Left renal cortex interstitium (tissue), 4 donors: ENCODE results near the gene CDH20. TPM values are rescaled to one million over a fixed set of nuclear protein-coding genes. Genes with fewer than 3 reads are reported as not detected.

Experiments
- DNase-seq, 4 donors: peaks; one replicate each; pipeline ENCODE4 v3.0.0-alpha.2; 2013; ENCODE audit warnings: low read depth in 4 of 4, low spot score in 2 of 4, missing footprints in 1 of 4
- polyA plus RNA-seq, 4 donors: library from polyadenylated mRNA; unstranded; fragments of 120-200 nt; gene quantifications; one replicate each; pipeline ENCODE4 v1.2.1, GENCODE V29; 2013; ENCODE audit not compliant: insufficient read length in 4 of 4

CDH20 gene
- polyA plus RNA-seq, result 1 to 10 TPM; 3.0 to 4.2 (median 3.9) TPM

DNA sequence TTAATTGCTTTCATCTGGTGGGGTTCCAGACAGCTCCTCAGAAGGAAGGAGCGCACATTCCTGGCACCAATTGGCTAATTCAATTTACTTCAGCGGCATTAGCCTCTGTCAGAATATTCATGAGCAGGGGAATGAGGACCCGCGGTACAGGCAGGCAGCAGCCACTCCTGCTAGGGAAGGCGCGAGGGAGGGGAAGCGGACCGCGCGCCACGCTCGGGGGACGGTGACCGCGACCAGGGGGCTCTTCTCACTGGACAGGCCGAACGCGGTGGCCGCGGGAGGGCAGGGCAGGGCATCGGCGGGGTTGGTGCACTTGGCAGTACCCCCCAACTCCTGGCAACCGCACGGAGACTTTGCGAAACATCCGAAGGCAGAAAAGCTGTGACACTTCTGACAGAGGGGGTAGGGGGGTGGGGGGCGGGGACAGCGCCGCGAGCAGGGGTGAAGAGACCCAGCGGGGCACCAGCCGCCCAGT is at the start of gene CDH20:
TSS of gene CDH20 (plus strand) at position 160 of the 475 bp plus-strand sequence.
- DNase-seq, result peak in 1 of 4 donors; percentile 28

DNA sequence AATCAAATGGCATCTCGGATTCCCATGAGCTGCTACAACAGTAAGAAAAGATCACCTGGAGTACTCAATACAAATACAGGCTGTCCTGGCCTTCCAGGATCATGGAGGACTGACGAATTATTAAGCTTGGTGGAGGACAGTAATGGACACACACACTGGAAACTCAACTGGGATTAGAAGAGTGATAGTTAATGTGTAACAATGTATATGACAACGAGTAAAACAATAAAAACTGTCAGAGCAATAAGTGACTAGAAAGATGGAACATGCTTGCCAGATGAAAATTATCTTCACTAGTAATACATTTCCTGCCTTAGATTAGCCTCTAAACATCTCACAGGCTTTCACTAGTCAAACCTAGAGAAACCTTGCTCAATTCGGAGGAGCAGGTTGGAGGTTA is 49.2 kb upstream of the CDH20 start:
- DNase-seq, result no peak

DNA sequence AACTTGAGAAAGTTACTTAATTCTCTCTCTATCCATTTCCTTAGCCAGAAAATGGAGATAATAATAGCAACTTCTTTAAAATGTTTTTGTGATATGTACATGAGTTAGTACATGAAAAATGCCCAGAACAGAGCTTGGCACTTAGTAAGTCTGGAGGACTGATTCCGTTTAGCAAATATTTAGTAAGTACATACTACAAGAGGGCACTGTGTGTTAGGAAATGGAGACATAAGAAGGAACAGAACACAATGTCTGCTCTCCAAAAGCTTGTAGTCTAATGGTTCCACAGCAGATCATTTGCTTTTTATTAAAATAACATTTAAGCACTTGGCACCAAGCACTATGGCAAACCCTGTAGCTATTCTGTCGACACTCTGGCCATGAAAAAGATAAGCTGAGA is 47.5 kb upstream of the CDH20 start:
- DNase-seq, result no peak

DNA sequence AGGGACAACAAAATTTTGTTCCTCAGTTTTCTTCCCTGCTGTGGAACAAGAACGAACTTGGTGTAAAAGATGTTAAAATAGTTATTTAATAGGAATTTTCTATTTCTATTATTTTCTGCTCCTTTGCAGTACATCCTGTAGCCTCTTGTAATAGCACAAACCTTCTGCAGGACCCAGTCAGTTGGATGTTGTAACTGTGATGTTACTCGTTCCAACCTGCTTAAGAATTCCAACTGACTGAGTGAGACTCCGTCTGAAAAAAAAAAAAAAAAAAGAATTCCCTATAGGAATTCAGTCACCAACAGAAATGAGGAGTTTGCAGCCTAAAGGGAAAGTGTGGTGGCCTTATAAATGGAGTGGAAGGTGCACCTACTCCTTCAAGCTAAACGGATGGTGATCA is 46.4 kb upstream of the CDH20 start:
- no peak for DNase-seq

DNA sequence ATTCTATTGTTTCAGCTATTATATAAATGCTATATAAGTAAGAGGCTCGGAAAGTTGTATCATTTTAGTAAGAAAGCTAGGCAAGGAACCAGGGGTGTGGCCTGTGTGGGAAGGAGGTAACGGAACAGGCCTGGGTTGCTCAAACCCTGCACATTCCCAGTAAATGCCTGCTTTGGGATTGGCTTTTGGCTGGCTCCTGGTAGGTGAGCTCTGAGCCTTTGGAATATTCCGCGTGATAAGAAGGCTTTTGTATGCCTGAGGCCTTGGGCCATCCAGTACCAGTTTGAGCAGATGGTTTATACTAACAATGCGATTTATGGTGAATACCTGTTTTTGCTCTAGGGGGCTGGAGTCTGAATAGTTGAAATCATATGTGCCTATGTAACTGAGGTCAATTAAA is 42.6 kb upstream of the CDH20 start:
- no peak for DNase-seq

DNA sequence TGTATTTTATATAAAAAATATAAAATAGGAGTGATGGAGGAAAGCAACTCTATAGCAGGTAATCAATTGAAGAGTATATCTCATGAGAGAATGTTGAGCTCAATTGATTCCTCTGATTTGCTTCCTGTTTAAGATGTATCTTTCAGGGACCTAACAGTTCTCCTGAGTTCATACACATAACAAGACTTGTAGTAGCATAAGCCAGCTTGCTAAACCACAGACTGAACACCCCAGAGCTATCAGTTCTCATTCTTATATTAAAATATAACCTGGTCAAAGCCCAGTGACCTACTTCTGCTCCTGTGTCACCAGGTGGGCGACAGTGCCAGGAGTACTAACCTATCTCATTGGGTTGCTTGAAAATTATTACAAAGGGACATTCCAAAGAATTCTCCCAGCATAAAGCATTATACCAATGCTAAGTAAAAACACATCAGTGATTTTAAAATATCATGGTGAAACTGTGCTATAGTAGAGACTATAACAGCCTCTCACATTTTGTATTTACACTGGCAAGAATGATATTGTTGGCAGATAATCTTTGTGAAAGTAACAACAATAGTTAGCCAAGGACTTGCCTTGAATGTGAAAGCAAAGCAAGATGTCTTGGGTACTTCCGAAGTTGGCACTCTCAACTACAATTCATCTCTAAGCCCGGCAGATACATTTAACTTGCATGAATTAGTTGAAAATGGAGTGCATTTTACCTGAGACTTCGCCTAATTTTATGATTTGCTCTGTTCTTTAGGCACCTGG is 40.8 kb upstream of the CDH20 start:
- no peak for DNase-seq

DNA sequence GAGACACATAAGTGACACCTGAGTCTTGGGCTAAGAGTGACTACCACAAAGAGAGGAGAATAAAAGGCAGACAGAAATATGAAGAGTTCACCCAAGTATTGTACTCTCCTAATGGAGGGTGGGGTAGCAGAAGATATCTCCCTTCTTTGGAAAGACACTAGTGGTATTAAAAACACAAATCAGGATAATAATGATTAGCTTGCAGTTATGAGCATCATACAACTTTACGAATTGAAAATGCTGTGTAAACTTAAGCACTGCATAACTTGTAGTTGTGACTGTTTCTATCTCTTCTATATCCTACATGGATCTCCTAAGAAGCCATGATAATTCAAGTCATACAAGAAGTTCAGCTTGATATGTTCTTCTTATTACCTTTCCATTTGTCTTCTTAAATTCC is 38.1 kb upstream of the CDH20 start:
- DNase-seq, result no peak

DNA sequence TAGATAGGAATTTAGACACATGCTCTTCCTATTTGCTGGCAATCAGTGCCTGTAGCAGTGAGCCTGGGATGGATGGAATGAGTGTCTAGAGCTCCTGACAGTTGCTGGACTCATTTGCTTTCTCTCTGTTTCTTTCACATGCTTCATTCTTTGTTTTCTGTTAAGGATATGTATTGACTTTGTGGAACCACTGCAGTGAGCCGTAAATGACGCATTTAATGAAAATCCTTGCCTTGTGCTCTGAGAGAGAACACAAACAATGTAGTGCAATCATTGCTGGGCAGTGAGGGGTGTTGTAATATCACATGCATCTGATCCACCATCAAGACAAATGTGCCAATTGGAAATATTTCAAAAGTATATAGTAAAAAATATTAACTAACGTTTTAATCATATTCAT is 25.2 kb upstream of the CDH20 start:
- DNase-seq, result no peak

DNA sequence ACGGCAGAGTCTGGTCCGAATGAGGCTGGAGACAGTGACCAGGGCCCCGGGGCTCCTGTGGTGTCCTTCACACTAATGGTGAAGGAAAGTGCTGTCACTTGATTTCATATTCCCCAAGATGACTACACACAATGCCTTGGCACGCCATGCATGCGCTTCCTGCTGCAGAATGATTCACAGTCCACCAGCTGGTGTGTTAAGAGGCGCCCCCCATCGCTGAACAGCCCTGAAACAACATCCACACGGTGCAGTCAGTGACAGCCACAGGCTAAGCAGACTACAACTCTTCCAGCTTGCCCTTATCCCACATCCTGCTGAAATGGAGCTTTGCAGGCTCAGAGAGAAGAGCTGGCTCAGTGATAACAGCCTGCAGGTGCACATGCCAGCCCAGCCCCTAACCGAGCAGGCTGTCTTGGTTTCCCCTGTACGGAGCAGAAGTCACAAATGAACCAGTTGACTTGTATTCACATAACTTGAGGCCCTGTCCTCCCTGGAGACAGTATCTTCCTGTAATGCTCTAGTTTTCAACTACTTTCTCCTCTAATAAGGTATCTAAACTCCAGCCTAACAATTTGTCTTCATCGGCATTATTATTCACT is 24.3 kb upstream of the CDH20 start:
- DNase-seq, result no peak

DNA sequence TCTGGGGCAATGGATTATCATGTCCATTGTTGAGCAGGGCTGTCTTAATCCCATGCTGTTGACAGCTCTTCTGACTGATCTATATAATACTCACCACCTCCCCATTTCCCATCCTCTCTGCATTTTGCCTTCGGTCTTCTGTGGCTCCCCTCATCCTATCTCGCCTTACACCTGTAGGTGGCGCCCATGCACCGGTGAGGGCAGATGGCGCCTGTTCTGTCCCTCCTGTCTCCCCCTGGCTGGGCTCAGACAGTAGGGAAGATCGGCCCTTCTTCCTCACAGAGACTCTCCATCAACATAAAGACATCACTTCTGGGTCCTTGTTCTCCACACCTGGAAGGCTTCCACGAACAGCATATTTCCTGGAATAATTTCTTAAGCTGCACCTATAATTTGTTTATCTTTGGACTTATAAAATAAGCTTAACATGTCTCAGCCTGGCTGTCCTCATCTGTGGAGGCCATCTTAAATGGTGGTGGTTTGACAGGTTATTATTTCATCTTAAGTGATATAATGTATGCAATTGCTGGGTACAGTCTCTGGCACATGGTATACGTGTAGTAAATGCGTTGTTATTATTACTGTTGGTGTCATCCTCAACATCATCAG is 10.9 kb upstream of the CDH20 start:
- peak in 1 of 4 donors; percentile 40 for DNase-seq

DNA sequence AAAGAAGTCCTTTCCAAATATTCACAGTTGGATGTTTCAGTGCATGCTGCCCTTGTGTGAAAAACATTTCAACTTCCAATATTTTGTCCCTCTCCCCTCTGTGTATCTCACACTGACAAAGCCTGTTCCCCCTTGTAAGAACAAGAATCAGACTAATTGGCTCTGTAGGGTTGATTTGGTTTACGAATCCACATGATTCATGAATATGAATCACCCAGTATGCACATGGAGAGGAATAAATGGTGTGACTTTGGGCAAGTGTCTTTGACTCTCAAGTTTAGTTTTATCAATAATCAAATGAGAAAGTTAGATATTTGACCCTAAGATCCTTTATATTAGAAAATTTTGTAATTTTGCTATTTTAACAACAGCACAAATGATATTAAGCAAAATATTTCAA is 9.3 kb upstream of the CDH20 start:
- DNase-seq, result no peak

DNA sequence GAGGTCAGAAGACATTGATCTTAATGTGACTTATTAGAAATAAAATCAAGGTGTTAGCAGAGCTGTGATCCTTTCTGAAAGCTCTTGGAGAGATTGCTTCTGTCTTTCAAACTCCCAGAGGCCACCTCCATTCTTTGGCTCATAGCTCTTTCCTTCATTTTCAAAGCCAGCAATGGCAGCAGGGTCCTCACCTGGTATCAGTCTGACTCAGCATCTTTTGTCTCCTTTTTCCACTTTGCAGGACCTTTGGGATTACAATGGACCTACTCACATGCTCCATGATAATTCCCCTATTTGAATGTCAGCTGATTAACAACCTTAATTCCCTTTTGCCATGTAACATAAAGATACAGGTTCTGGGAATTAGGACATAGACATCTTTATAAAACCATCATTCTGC is 6.8 kb upstream of the CDH20 start:
- DNase-seq, result no peak

DNA sequence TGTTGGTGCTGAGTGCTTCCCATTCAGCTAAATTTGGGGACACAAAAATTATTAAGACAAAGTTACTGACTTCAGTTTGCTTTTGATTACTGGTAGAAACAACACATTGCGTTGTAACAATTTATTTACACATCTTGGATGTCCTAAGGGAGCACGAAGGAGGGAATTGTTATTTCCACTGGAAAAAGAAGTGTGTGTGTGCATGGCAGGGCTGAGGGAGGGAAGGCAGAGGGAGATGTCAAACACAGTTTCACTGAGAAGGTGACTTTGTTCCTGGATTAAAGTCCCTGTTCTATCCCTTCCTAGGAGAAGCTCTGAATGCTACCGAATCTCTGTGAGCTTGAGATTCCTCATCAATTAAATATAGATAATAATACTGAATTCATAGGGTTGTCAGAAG is 3.8 kb upstream of the CDH20 start:
- no peak for DNase-seq

DNA sequence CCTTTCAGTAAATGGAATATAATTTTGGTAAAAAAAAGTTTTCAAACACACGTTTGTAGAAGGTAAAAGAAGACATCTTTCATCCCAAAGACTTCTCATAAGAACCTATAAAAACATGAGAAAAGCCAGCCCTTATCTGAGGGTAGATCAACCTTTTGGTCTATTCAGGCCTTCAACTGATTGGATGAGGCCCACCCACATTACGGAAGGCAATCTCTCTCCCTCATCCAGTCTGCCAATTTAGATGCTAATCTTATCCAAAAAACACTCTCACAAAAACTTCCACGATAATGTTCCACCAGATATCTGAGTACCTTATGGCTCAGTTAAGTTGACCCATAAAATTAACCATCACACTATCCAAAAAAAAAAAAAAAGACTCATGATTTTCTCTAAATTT is 2.2 kb upstream of the CDH20 start:
- no peak for DNase-seq

DNA sequence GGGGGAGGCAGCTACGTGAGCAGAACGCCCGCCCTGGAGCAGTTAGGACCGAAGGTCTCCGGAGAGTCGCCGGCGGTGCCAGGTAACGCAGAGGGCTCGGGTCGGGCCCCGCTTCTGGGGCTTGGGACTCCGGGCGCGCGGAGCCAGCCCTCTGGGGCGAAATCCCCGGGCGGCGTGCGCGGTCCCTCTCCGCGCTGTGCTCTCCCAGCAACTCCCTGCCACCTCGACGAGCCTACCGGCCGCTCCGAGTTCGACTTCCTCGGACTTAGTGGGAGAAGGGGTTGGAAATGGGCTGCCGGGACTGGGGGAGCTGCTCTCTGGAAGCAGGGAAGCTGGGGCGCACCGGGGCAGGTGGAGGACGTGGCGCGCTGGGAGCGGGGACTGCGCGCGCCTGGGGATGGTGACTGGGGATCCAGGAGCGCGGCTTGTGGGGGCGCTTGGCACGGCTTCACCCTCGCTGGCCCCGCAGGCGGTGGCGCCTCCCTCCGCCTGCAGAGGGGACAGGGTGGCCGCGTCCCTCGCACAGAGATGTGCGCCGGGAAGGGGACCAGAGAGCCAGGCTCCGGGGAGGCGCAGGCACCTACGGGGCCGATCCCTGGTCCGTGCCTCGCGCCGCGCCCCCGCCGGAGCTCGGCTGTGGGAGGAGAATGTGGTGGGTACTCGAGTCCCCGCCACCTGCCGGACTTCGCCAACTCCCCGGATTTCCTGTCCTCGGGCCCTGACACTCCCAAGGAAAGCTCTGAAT is 688 bp downstream of the CDH20 start:
- DNase-seq, result peak in 1 of 4 donors; percentile 31

DNA sequence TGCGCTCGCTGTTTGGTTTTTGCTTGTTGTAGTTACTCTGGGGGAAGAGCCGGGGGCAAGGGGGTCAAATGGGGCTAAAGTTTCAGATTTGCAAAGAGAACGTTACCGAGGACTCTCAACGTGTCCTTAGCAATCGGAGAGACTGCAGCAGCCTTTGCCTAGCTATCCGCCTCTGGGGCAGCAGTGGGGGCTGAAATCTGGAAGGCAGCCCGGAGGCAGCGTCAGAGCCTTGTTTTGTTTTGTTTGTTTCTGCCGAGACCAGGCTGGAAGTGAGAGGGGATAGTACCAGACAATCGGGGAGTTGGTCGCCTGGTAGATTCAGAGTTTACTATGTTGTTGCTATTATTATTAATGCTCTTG is 1.2 kb downstream of the CDH20 start:
- no peak for DNase-seq

DNA sequence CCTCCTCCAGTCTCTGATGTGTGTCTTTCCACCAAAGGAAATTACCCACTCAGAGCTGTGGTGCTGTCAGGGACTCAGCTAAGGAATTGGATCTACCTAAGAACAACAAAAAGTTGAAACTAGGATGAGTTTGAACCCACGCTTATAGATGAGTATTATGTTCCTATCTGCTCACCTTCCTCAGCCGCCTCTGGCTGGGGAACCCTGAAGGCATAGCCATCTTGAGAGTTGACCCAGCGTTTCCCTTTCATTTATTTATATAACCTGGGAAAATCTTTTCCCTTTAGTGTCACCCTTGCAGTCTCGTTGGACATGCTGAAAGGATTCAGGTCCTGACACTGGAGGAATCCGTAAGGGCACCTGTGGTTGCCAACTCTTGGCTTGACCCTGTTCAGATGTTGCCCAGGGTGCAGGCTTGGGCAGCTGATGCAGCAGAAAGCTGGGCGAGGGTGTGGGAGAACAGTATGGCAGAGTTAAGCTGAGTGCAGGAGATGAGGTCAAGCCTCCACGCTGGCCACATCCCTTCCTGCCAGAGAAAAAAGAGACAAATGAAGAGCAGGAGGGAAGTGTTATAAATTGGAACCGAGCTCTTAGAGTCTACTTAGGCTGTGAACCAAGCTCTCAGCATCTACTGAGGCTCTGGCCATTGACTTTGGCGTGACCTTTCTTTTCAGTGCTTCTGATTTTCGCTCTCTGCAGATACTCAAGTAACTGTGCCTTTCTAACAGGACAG is 1.9 kb downstream of the CDH20 start:
- DNase-seq, result no peak

DNA sequence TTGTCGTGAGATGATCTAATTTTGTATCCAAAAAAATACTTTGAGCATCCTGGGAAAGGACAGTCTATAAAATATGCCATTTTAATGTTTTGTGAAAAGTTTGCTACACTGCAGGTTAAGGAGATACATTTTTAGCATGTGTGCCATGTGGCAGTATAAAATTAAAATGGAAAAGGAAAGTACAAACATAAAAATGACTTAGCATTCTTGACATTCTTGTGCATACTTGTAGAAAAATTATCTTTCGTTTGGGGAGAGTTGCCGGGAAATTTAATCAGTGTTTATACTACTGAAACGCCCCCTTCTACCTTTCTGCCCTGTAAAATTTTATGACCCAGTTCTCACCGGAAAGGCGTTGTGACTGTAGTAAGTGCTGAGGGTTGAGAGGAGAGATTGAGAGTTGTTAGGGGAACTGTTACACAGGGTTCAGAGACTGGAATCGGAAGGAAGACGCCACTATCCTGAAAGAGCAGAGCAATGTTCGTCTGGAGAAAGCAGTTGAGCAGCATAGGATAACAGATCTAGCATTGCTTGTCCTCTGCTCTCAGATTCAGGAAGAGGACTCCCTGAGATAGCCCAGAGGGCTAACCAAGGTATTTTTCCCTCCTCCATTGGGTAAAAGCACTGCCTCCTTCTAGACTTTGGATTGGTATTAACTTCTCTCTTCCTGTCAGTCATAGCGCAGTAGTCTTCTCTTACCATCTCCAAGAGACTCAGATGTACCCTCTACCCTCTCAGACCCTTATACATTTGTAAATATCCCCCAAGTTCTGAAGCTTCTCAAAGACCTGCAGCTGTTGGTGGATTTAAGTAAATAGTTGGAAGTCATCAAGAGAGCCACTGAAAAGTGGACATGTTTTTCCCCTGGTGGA is 2.7 kb downstream of the CDH20 start:
- peak in 1 of 4 donors; percentile 34 for DNase-seq

DNA sequence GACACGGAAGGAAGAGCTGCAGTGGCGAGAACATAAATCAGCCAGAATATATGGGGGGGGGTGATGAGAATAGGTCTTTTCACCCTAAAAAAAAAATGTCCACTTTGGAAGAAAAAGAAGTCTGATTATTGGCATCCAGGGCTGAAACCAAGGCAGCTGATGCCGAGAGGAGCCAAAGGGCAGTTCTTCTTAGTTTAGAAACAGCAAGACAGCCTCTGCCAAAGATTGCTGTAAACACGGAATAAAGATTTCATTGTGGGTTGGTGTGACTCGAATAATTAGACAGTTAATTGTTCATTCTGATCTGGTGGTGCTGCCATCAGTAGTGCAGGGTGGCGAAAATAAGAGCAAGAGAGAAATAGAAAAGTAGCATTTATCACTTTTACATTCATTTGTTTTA is 3.5 kb downstream of the CDH20 start:
- no peak for DNase-seq

DNA sequence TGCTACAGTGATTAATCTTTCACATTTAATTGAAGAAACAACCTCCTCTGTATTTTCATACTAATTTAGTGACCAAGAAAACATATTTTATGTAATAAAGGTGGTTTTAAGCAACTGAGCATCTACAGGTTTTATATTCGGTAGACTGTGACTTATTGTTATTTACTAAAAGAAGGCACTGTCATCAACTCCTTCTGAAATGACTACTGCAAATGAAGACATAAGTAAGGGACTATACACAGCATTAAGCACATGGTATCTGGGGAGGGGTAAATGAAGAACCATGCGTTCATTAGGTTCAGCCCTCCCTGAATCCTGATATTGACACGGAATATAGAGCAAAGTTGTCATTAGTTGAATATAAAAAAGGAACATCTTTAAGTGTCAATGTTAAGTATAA is 4.3 kb downstream of the CDH20 start:
- no peak for DNase-seq
